ENCODE measurements around the gene THRB. TPM values are rescaled to one million over a fixed set of nuclear protein-coding genes. Genes with fewer than 3 reads are reported as not detected.

Gene THRB
- total and polyA plus RNA-seq, 2 experiments from 2014 or later: 26.8 to 60.0 TPM

GRCh38 chr3:24249523-24249922 is 245.1 kb downstream of the THRB start:
- Histone ChIP-seq H2AFZ (no peak overlapping the region), H3K4me1 (ENCODE audit: insufficient read depth) (no peaks in the 10 kb centered on the region), H3K4me3 (no peak overlapping the region), H3K79me2 (peaks cover 15% of the 10 kb centered on the region), H3K27ac (no peak overlapping the region), H3K4me2 (no peak overlapping the region), H3K36me3 (replicated peaks; ENCODE audit: insufficient read depth, low read depth) (no peaks in the 10 kb centered on the region), H3K27me3 (no peaks in the 10 kb centered on the region), H3K9me2 (replicated peaks; ENCODE audit: insufficient read depth) (no peaks in the 10 kb centered on the region), H3K9me3 (ENCODE audit: low read depth) (no peaks in the 10 kb centered on the region), H4K20me1 (ENCODE audit: insufficient read depth, poor library complexity, severe bottlenecking) (no peaks in the 10 kb centered on the region)
- no peak for TF ChIP-seq CTCF (IDR thresholded peaks at IDR 0.05; ENCODE audit: poor library complexity)
- TF ChIP-seq EZH2 (IDR thresholded peaks at IDR 0.05; ENCODE audit: borderline replicate concordance): no peak
- TF ChIP-seq EZH2phosphoT487 (IDR thresholded peaks at IDR 0.05; ENCODE audit: low read depth, severe bottlenecking, unreplicated experiment): no peak
- no peak for DNase-seq (ENCODE audit: low spot score)
- WGBS (ENCODE audit: low lambda C conversion rate, missing lambda C conversion rate): 96% methylated on average over 1 of the region's 1 CpG

GRCh38 chr3:24245056-24245455 is 249.6 kb downstream of the THRB start:
- H3K36me3 ChIP-seq (replicated peaks; ENCODE audit: insufficient read depth, low read depth): no peaks in the 10 kb centered on the region
- no peak overlapping the region for H2AFZ ChIP-seq
- no peak overlapping the region for H3K4me2 ChIP-seq
- no peak for TF ChIP-seq EZH2phosphoT487 (IDR thresholded peaks at IDR 0.05; ENCODE audit: low read depth, severe bottlenecking, unreplicated experiment)
- no peak for TF ChIP-seq EZH2 (IDR thresholded peaks at IDR 0.05; ENCODE audit: borderline replicate concordance)
- no peak for TF ChIP-seq CTCF (IDR thresholded peaks at IDR 0.05; ENCODE audit: poor library complexity)
- no peaks in the 10 kb centered on the region for H4K20me1 ChIP-seq (ENCODE audit: insufficient read depth, poor library complexity, severe bottlenecking)
- peaks cover 5% of the 10 kb centered on the region for H3K4me1 ChIP-seq (ENCODE audit: insufficient read depth)
- H3K27me3 ChIP-seq: no peaks in the 10 kb centered on the region
- H3K4me3 ChIP-seq: no peak overlapping the region
- H3K27ac ChIP-seq: no peak overlapping the region
- peaks cover 11% of the 10 kb centered on the region for H3K79me2 ChIP-seq
- 82% methylated on average over 2 of the region's 2 CpGs for WGBS (ENCODE audit: low lambda C conversion rate, missing lambda C conversion rate)
- no peaks in the 10 kb centered on the region for H3K9me3 ChIP-seq (ENCODE audit: low read depth)
- H3K9me2 ChIP-seq (replicated peaks; ENCODE audit: insufficient read depth): no peaks in the 10 kb centered on the region
- DNase-seq (ENCODE audit: low spot score): no peak

DNA sequence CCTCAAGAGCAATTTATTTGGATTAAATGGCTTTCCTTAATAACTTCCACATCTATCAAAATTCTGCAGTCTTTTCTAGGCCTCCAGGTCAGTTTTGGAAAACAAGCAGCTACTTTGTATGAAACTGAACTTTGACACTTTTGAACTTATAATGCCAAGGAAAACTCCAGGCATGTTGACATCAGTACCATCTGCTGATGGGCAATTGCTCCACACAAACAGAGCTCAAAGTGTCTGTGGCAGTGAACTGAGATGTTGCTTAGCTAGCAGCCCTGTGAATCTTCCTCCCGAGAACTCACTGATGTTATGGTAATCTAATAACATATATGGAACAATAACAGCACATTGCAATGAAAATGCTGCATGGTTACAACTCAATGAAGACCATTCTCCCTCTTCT is 250.2 kb downstream of the THRB start:
- TF ChIP-seq EZH2phosphoT487 (IDR thresholded peaks at IDR 0.05; ENCODE audit: low read depth, severe bottlenecking, unreplicated experiment) (no peak), CTCF (IDR thresholded peaks at IDR 0.05; ENCODE audit: poor library complexity) (no peak)
- no peak overlapping the region for H3K27ac ChIP-seq
- peaks cover 6% of the 10 kb centered on the region for H3K79me2 ChIP-seq
- WGBS (ENCODE audit: low lambda C conversion rate, missing lambda C conversion rate): 94% methylated on average over 1 of the region's 1 CpG
- no peaks in the 10 kb centered on the region for H4K20me1 ChIP-seq (ENCODE audit: insufficient read depth, poor library complexity, severe bottlenecking)
- H3K9me3 ChIP-seq (ENCODE audit: low read depth): no peaks in the 10 kb centered on the region
- H3K4me1 ChIP-seq (ENCODE audit: insufficient read depth): peaks cover 5% of the 10 kb centered on the region
- H3K27me3 ChIP-seq: no peaks in the 10 kb centered on the region
- no peak overlapping the region for H3K4me3 ChIP-seq
- no peaks in the 10 kb centered on the region for H3K36me3 ChIP-seq (replicated peaks; ENCODE audit: insufficient read depth, low read depth)
- no peak for DNase-seq (ENCODE audit: low spot score)
- no peak overlapping the region for H3K4me2 ChIP-seq
- H3K9me2 ChIP-seq (replicated peaks; ENCODE audit: insufficient read depth): no peaks in the 10 kb centered on the region
- H2AFZ ChIP-seq: no peak overlapping the region
